HG03103 (cell line): ENCODE data around the gene CNTN4.

Experiments
- ATAC-seq: cut with Tn5 transposase; IDR thresholded peaks from one replicate; pipeline ENCODE4 v1.9.1; 2021; ENCODE audit warnings: low read depth; ENCODE audit not compliant: unreplicated experiment

The CNTN4 gene

GRCh38 chr3:3069723-3070122 is 971.1 kb downstream of the CNTN4 start:
- no peak for ATAC-seq

- ATAC-seq: no peak
Observed at GRCh38 chr3:3071136-3071535, 972.5 kb downstream of the CNTN4 start.

- ATAC-seq: peak; percentile 78
Observed at GRCh38 chr3:3074551-3075257, 976.0 kb downstream of the CNTN4 start.

- no peak for ATAC-seq
Observed at GRCh38 chr3:3080309-3080708, 981.6 kb downstream of the CNTN4 start.

GRCh38 chr3:3081381-3082233 is 982.9 kb downstream of the CNTN4 start:
- ATAC-seq: peak; percentile 26

GRCh38 chr3:3082234-3082924 is 983.7 kb downstream of the CNTN4 start:
- ATAC-seq: peak; percentile 58

GRCh38 chr3:3084890-3085289 is 986.2 kb downstream of the CNTN4 start:
- ATAC-seq: no peak

- no peak for ATAC-seq
Observed at GRCh38 chr3:3085782-3086181, 987.1 kb downstream of the CNTN4 start.

GRCh38 chr3:3086239-3086638 is 987.6 kb downstream of the CNTN4 start:
- ATAC-seq: no peak

- no peak for ATAC-seq
Observed at GRCh38 chr3:3087279-3087678, 988.6 kb downstream of the CNTN4 start.

GRCh38 chr3:3087716-3088465 is 989.2 kb downstream of the CNTN4 start:
- no peak for ATAC-seq

GRCh38 chr3:3089017-3089416 is 990.4 kb downstream of the CNTN4 start:
- peak; percentile 98 for ATAC-seq

- ATAC-seq: no peak
Observed at GRCh38 chr3:3097958-3098357, 999.3 kb downstream of the CNTN4 start.

- ATAC-seq: peak; percentile 66
Observed at GRCh38 chr3:3101660-3102458, 1003.2 kb downstream of the CNTN4 start.

- ATAC-seq: no peak
Observed at GRCh38 chr3:3102751-3103150, 1004.1 kb downstream of the CNTN4 start.

GRCh38 chr3:3105246-3105645 is 1006.6 kb downstream of the CNTN4 start:
- no peak for ATAC-seq

- no peak for ATAC-seq
Observed at GRCh38 chr3:3105815-3106214, 1007.1 kb downstream of the CNTN4 start.

GRCh38 chr3:3107181-3107580 is 1008.5 kb downstream of the CNTN4 start:
- no peak for ATAC-seq
